ENCODE measurements around the gene AIPL1.

The AIPL1 gene

DNA sequence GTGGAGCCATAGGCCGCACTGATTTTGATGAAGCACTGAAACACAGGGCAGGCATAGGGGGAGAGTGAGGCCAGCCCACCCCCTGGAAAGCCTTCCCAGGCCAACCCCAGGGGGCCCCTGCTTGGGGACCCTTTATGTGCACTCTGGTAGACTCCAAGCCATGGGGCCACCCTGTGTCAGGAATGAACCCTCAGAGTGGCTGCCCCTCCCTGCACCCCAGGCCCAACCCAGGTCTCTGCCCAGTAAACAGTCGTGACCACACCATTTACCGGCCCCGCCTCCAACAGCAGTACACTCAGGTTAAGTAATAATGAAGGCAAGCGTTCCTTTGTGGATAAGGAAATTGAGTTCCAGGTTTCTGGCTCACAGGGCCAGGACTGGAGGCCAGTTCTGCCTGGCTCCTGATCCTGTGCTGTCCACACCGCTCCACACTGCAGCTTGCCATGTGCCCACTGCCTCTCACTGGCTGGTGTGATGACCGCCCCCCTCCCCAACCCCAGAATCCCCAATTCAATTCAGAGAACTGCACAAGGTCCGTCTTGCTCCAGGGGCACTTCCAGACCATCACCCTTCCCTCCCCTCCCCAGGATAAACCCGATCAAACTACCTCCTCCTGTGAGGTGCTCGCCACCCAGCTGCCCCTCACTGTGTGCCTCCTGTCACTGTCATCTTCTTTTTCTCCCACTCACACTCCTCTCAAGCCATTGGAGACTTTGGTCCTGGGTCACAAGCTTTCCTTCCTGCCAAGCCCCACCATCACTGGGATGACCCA, 23.0 kb upstream of the AIPL1 start:
- peaks cover 10 to 11% of the 10 kb centered on the region in 2 donors for H3K4me1 ChIP-seq (ENCODE audit: control insufficient read depth in 1 of 2, insufficient read depth in 2 of 2, low read length in 2 of 2)
- no peak overlapping the region for H3K4me3 ChIP-seq (ENCODE audit: low read depth in 1 of 2, low read length in 2 of 2)
- no peaks in the 10 kb centered on the region for H3K9me3 ChIP-seq (ENCODE audit: control insufficient read depth in 1 of 2, low read length in 2 of 2)
- H3K27me3 ChIP-seq (ENCODE audit: control insufficient read depth in 1 of 2, insufficient read depth in 2 of 2, low read length in 2 of 2), result no peaks in the 10 kb centered on the region
- no peaks in the 10 kb centered on the region for H3K36me3 ChIP-seq (ENCODE audit: control insufficient read depth in 1 of 2, insufficient read depth in 2 of 2, low read length in 2 of 2)
- H3K9ac ChIP-seq (ENCODE audit: low read depth in 1 of 2, low read length in 2 of 2), result no peak overlapping the region
- H3K27ac ChIP-seq (ENCODE audit: low read depth, low read length), result no peak overlapping the region

DNA sequence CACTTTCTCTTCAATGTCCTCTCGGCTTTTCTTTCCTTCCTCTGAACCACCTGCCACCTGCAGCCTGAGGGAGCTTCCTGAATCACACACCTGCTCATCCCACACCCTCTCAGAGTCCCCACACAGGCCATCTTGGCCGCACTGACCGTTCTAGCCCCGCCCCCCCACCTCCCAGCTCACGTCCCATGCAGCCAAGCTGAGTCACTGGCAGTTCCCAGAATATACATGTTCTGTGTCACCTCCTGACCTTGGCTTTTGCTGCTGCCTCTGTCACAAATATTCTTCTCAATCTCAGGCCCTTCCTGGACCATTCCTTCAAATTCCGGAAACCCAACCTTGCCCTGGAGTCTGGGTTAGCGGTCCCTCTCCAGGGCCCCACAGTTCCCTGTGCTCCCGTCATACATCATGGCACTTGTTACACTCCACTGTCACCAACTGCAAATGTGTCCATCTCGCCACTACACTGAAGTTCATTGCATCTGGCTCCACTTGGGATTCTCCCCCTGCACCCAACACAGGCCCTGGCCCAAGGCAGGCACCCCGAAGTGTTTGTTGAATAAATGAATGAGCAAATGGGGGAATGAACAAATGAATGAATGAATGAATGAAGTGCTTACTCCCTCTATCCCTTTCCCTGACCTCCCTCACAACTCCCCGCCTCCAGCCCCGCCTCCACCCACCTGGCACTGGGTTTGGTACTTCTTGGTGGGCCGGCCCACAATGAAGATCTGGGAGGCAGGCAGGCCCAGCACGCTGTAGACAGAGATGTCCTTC, 22.2 kb upstream of the AIPL1 start:
- Histone ChIP-seq H3K27ac (ENCODE audit: low read depth, low read length) (no peak overlapping the region), H3K4me3 (ENCODE audit: low read depth in 1 of 2, low read length in 2 of 2) (no peak overlapping the region), H3K36me3 (ENCODE audit: control insufficient read depth in 1 of 2, insufficient read depth in 2 of 2, low read length in 2 of 2) (no peaks in the 10 kb centered on the region), H3K9ac (ENCODE audit: low read depth in 1 of 2, low read length in 2 of 2) (no peak overlapping the region), H3K4me1 (ENCODE audit: control insufficient read depth in 1 of 2, insufficient read depth in 2 of 2, low read length in 2 of 2) (peaks cover 10 to 11% of the 10 kb centered on the region in 2 donors), H3K9me3 (ENCODE audit: control insufficient read depth in 1 of 2, low read length in 2 of 2) (no peaks in the 10 kb centered on the region), H3K27me3 (ENCODE audit: control insufficient read depth in 1 of 2, insufficient read depth in 2 of 2, low read length in 2 of 2) (no peaks in the 10 kb centered on the region)

DNA sequence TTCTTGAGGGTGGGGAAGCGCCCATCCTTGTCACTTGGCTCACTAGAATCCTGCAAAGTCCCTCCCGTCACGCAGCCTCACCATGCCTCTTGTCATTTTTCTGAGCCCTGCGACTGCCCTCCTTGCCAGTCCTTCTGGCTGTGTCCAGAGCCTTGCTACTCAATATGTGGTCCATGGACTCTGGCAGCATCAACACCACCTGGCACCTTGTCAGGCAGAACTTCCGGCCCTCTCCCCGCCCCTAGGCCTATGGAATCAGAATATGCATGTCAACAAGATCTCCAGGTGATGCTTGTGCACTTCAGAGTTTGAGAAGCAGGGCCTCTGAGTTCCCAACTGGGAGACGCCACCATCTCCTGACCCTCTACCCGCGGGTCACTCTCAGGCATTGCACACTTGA, 21.4 kb upstream of the AIPL1 start:
- Histone ChIP-seq H3K27ac (ENCODE audit: low read depth, low read length) (no peak overlapping the region), H3K36me3 (ENCODE audit: control insufficient read depth in 1 of 2, insufficient read depth in 2 of 2, low read length in 2 of 2) (no peaks in the 10 kb centered on the region), H3K4me3 (ENCODE audit: low read depth in 1 of 2, low read length in 2 of 2) (no peak overlapping the region), H3K27me3 (ENCODE audit: control insufficient read depth in 1 of 2, insufficient read depth in 2 of 2, low read length in 2 of 2) (no peaks in the 10 kb centered on the region), H3K9ac (ENCODE audit: low read depth in 1 of 2, low read length in 2 of 2) (no peak overlapping the region), H3K9me3 (ENCODE audit: control insufficient read depth in 1 of 2, low read length in 2 of 2) (no peaks in the 10 kb centered on the region), H3K4me1 (ENCODE audit: control insufficient read depth in 1 of 2, insufficient read depth in 2 of 2, low read length in 2 of 2) (peaks cover 10 to 11% of the 10 kb centered on the region in 2 donors)

DNA sequence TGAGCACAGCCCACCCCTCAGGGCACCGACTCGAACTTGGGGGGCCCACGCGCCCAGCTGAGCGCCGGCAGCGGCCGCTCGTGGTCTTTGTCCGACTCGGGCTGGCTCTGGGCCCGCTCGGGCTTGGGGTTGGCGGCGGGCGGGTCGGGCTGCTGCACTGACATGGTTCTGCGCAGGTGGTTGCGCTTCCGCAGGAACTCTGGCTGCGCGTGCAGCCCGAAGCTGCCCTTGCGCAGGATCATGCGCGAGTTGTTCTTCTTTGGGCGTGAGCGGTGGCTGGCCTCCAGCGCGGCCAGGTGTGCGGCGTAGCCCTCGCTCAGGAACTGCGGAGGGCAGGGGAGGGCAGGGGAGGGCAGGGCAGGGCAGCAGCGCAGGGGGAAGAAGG, 20.4 kb upstream of the AIPL1 start:
- Histone ChIP-seq H3K4me3 (ENCODE audit: low read depth in 1 of 2, low read length in 2 of 2) (no peak overlapping the region), H3K27me3 (ENCODE audit: control insufficient read depth in 1 of 2, insufficient read depth in 2 of 2, low read length in 2 of 2) (no peaks in the 10 kb centered on the region), H3K9ac (ENCODE audit: low read depth in 1 of 2, low read length in 2 of 2) (no peak overlapping the region), H3K27ac (ENCODE audit: low read depth, low read length) (no peak overlapping the region), H3K9me3 (ENCODE audit: control insufficient read depth in 1 of 2, low read length in 2 of 2) (no peaks in the 10 kb centered on the region), H3K36me3 (ENCODE audit: control insufficient read depth in 1 of 2, insufficient read depth in 2 of 2, low read length in 2 of 2) (no peaks in the 10 kb centered on the region), H3K4me1 (ENCODE audit: control insufficient read depth in 1 of 2, insufficient read depth in 2 of 2, low read length in 2 of 2) (peaks cover 10 to 11% of the 10 kb centered on the region in 2 donors)

DNA sequence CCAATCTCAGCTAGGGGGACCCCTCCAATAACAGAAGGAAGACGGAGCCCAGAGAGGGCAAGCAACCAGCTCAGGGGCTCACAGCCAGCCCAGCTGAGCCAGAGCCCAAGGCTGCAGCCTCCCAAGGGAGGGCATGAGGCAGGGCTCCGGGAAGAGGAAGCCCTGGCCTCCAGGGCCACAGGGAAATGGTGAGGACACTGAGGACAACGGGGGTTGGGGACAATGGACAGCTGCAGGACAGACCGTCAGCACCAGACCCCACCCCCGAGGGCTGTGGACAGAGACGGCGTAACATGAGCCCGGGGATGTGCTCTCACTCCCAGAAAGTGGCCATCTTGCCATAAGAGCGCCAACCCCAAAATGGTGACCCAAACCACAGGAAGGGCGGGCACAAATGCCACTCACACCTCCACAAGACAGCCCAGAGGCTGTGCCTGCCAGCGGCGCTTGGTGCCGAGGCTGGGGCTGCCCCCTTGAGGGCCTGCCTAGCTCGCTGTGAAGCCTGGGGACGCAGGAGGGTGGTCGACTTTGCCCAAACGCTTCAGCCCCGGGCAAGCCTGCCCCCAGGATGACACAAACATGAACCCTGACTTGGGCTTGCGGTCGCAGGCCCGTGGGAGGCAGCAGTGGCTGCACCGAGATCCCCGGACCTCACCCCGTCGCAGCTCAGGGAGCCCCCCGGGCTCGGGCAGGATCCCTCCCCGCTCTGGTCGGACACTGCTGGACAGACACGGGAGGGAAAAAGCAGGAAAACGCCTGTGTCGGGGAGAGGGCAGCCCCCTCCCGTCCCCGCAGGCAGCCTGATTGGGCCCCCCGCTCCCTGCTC, 19.8 kb upstream of the AIPL1 start:
- peaks cover 10 to 11% of the 10 kb centered on the region in 2 donors for H3K4me1 ChIP-seq (ENCODE audit: control insufficient read depth in 1 of 2, insufficient read depth in 2 of 2, low read length in 2 of 2)
- no peak overlapping the region for H3K4me3 ChIP-seq (ENCODE audit: low read depth in 1 of 2, low read length in 2 of 2)
- no peak overlapping the region for H3K27ac ChIP-seq (ENCODE audit: low read depth, low read length)
- H3K9ac ChIP-seq (ENCODE audit: low read depth in 1 of 2, low read length in 2 of 2), result no peak overlapping the region
- no peaks in the 10 kb centered on the region for H3K9me3 ChIP-seq (ENCODE audit: control insufficient read depth in 1 of 2, low read length in 2 of 2)
- H3K27me3 ChIP-seq (ENCODE audit: control insufficient read depth in 1 of 2, insufficient read depth in 2 of 2, low read length in 2 of 2), result no peaks in the 10 kb centered on the region
- H3K36me3 ChIP-seq (ENCODE audit: control insufficient read depth in 1 of 2, insufficient read depth in 2 of 2, low read length in 2 of 2), result no peaks in the 10 kb centered on the region

DNA sequence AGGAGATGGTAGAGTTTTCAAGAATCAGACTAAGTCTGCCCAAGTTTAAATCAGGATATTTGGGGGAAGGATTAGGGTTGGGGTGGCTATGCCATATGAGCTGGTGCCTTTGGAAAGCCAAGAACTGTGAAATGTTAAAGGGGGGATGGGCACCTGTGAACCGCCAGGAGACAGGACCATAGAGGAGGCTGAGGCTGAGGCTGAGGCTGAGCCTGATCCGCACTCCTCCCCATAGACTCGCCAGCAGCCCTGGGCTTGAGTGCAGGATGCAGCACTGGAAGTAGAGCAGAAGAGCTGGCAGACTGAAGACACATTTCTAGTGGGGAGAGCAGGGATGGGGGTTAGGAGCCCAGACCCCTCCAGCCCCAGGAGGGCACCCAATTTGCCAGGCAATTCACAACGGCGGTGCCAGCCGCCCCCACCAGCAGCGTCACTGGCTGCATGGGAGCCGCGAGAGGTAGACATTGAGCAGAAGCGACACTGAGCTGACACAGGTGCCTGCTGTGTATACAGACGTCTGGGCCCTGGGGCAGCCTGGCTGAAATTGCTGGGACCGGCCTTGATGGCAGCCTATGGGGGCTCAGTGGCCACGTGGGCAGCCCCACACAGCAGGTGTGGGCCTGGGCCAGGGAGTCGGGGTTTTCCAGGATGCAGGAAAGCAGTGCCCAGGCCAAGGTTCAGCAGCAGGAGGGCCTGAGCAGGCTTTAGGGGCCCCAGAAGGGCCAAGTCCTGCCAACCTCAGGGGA, 18.5 kb upstream of the AIPL1 start:
- Histone ChIP-seq H3K36me3 (ENCODE audit: control insufficient read depth in 1 of 2, insufficient read depth in 2 of 2, low read length in 2 of 2) (no peaks in the 10 kb centered on the region), H3K27me3 (ENCODE audit: control insufficient read depth in 1 of 2, insufficient read depth in 2 of 2, low read length in 2 of 2) (no peaks in the 10 kb centered on the region)

DNA sequence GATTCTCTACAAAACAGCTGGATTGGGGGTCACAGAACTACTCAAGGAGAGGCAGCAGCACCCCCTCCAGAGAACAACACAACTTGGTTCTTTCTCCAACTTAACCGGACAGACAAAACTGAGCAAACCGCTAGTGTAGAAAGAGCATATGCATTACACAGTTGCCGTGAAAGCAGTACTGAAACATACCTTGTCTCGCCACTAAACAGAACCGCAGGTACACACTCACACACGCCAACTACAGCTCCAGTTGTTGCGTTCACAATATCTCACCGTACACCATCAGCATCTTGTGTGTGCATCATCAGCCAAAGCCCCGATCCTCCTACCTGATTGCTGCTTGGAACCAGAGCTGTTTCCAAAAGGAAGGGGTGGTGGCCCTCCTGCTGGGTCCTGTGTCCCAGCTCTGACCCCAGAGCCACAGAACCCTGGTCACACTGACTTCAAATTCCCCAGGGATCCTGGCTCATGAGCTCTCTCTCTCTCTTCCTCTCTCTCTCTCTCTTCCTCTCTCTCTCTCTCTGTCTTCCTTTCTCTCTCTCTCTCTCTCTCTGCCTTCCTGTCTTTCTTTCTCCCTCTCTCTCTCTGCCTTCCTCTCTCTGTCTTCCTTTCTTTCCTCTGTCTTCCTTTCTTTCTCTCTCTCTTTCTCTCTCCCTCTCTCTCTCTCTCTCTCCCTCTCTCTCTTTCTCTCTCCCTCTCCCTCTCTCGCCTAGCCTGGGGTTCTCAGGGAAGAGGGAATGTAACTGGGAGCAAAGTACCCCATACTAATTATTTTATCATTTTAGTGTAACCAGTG, 17.7 kb upstream of the AIPL1 start:
- H3K9ac ChIP-seq (ENCODE audit: low read depth in 1 of 2, low read length in 2 of 2), result no peak overlapping the region

More for the DNA sequence above, 18.5 kb upstream of the AIPL1 start:
- Histone ChIP-seq H3K9me3 (ENCODE audit: control insufficient read depth in 1 of 2, low read length in 2 of 2) (no peaks in the 10 kb centered on the region), H3K27ac (ENCODE audit: low read depth, low read length) (no peak overlapping the region), H3K4me3 (ENCODE audit: low read depth in 1 of 2, low read length in 2 of 2) (no peak overlapping the region), H3K4me1 (ENCODE audit: control insufficient read depth in 1 of 2, insufficient read depth in 2 of 2, low read length in 2 of 2) (peaks cover 10 to 11% of the 10 kb centered on the region in 2 donors), H3K9ac (ENCODE audit: low read depth in 1 of 2, low read length in 2 of 2) (no peak overlapping the region)

DNA sequence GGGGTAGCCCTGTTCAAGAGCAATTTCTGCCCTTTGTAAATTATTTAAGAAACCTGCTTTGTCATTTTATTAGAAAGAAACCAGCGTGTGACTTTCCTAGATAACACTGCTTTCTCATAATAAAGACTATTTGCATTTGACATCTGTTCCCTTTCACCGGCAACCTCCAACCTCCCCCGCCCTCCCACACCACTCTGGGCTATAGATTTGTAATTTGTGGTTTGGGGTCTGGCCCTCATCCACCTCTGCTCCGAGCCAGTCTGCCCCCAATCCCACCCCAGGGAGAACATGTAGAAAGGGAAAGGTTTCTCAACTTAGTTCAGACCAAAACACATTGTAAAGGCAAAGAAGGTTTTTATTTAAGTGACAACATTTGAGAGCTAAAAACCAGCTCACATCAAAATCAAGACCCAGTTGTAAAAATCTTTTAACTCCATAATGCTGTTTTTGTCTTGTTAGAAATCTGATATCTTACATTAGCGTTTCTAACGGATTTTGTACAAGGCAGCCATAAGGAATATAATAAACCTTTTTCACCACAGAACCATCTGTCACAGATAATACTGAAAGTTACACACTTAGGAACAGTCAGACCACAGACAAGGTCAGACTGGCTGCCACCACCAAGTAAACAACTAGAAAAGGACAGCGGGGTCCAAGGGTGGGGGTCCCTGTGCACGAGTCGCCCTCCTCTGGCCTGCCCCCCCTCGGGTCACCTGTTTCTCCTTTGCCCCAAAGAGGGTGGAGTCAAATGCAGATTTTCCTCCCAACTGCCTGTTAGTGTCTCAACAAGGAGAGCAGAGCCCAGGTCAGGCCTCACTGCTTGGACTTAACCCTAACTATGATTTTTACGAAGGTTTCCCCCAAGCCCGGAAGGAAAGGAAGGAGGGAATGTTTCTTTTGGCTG, 16.3 kb upstream of the AIPL1 start:
- no peaks in the 10 kb centered on the region for H3K9me3 ChIP-seq (ENCODE audit: control insufficient read depth in 1 of 2, low read length in 2 of 2)
- no peak overlapping the region for H3K9ac ChIP-seq (ENCODE audit: low read depth in 1 of 2, low read length in 2 of 2)
- no peaks in the 10 kb centered on the region for H3K36me3 ChIP-seq (ENCODE audit: control insufficient read depth in 1 of 2, insufficient read depth in 2 of 2, low read length in 2 of 2)
- no peaks in the 10 kb centered on the region for H3K27me3 ChIP-seq (ENCODE audit: control insufficient read depth in 1 of 2, insufficient read depth in 2 of 2, low read length in 2 of 2)
- H3K4me1 ChIP-seq (ENCODE audit: control insufficient read depth in 1 of 2, insufficient read depth in 2 of 2, low read length in 2 of 2), result peaks cover 0 to 5% of the 10 kb centered on the region in 2 donors
- H3K4me3 ChIP-seq (ENCODE audit: low read depth in 1 of 2, low read length in 2 of 2), result no peak overlapping the region
- no peak overlapping the region for H3K27ac ChIP-seq (ENCODE audit: low read depth, low read length)

More for the DNA sequence above, 17.7 kb upstream of the AIPL1 start:
- no peaks in the 10 kb centered on the region for H3K9me3 ChIP-seq (ENCODE audit: control insufficient read depth in 1 of 2, low read length in 2 of 2)
- peaks cover 7% of the 10 kb centered on the region in 2 donors for H3K4me1 ChIP-seq (ENCODE audit: control insufficient read depth in 1 of 2, insufficient read depth in 2 of 2, low read length in 2 of 2)
- no peak overlapping the region for H3K27ac ChIP-seq (ENCODE audit: low read depth, low read length)
- H3K27me3 ChIP-seq (ENCODE audit: control insufficient read depth in 1 of 2, insufficient read depth in 2 of 2, low read length in 2 of 2), result no peaks in the 10 kb centered on the region
- H3K4me3 ChIP-seq (ENCODE audit: low read depth in 1 of 2, low read length in 2 of 2), result no peak overlapping the region
- no peaks in the 10 kb centered on the region for H3K36me3 ChIP-seq (ENCODE audit: control insufficient read depth in 1 of 2, insufficient read depth in 2 of 2, low read length in 2 of 2)
